TTC549 (cell line): Measurements from ENCODE around the gene COMTD1.
"Not testable (repeated sequence)": the region's sequence is repeated elsewhere in the genome, so short reads cannot be mapped to it uniquely, and the experiment has no call there.

ENCODE experiments used
- FAIRE-seq: peaks from 2 replicates; lab custom pipeline; 2012; peaks lifted over from hg19 to GRCh38; lab: Jason Lieb, UNC

Gene COMTD1

DNA sequence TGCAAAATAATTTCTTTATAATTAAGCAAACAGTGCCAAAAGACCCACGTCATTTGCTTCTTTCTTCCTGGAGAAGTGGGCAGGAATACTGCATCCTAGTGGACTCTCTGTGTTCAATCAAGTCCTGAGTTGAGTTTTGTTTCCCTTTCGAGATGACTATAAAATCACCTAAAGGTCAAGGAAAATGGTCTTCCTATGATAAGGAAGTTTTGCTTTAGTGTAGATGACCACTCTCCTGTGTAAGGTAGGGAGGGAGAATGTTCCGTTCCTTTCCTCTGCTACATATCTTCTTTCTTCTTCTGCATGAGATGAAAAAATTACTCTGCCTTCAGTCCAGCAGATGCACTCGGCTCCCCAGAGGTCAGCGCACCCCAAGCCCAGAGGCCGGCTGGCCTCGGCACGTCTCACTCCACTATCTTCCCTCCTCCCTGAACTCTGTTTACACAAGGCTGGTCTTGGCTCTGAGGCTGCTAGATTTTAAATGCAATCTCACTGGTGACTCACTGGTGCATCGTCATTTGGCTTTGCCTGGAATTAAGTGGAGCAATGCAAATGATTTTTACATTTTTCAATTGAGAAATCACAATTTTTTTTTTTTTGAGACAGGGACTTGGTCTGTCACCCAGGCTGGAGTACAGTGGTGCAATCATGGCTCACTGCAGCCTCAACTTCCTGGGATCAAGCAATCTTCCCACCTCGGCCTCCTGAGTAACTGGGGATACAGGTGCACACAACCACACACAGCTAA, 43.8 kb downstream of the COMTD1 start:
- no peak for FAIRE-seq

DNA sequence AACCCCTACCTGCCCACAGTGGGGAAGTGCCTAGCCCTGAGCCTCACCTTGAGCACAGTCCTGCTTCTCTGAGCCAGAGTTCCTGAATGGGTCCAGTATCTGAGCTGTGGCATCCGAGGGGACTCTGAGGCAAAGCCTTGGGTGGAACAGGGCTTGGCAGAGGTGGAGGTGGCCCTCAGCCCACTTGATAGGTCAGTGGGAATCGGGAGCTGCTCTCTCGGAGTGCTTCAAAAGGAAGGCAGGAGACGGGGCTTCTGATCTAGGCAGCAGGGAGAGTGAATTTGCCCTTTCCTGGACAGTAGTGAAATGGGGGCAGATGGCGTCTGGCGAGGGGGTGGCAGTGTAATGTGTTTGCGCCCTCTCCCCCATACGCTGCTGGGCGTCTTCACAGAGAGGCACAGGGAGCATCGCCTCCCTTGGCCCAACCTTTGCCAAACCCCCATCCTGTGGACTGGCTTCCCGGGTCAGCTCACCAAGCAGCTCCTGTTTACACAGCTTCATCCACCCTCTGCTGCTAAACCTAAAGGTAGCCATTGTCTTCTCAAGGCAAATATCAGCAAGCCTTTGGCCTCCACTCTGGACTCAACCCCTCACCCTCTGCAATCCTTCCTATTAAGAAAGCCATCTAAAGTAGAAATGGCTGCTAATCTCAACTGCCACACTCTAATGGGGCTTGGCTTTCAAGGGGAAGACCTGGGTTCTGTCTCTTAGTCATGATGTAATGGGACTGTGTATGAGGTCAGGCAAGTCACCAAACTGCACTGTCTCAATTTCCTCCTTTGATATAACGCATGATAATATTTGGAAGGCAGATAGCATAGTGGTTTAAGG, 46.3 kb downstream of the COMTD1 start:
- FAIRE-seq: no peak

GRCh38 chr10:75188522-75188921, 47.2 kb downstream of the COMTD1 start:
- not testable (repeated sequence) for FAIRE-seq

DNA sequence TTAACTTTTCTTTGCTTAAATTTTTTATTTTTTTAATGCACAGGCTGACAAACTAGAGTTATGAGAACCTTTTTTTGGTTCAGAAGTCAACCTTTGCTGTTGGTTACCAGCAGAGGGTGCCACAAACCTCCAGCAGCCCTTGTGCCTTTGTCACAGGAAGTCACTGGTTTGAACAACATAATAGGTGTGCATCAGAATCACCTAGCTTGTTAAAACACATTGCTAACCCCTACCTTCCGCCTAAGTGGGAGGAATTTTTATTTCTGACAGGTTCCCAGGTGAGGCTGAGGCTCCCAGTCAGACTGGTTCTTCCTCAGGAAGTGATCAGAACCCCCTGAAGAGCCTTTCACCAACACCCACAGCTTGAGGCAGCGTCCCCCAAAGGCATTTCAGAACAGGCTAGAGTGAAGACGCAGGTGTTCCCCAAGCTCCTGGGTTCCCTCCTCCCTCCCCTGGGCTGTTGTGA, 47.8 kb downstream of the COMTD1 start:
- FAIRE-seq: no peak

GRCh38 chr10:75186310-75186709, 49.4 kb downstream of the COMTD1 start:
- FAIRE-seq: no peak
